GM23338 (cell line): ENCODE data around the gene SNX30. TPM values are rescaled to one million over a fixed set of nuclear protein-coding genes. Genes with fewer than 3 reads are reported as not detected.

ENCODE experiments used
- ATAC-seq: fragments of 200-7000 bp; cut with Tn5 transposase; 3 replicates; pipeline ENCODE4 v1.9.1; 2020
- DNase-seq: peaks from one replicate; pipeline ENCODE4 v3.0.0-alpha.2; 2015; ENCODE audit warnings: low spot score
- H2AFZ ChIP-seq: fragments of 200-600 bp; sonication (generic); 2 replicates; pipeline ENCODE4 v1.8.0; 2016; ENCODE audit warnings: antibody characterized with exemption, mild to moderate bottlenecking, moderate library complexity
- H3F3A ChIP-seq: fragments of 200-600 bp; sonication (generic); replicated peaks from 2 replicates; pipeline ENCODE4 v1.8.0; 2017; ENCODE audit warnings: antibody characterized with exemption, mixed run types, low read depth
- H3K27ac ChIP-seq: fragments of 200-600 bp; sonication (generic); 2 replicates; pipeline ENCODE4 v1.6.1; 2016; ENCODE audit warnings: low read depth
- H3K27me3 ChIP-seq: fragments of 200-600 bp; sonication (generic); 2 replicates; pipeline ENCODE4 v1.8.0; 2016; ENCODE audit warnings: mild to moderate bottlenecking, mixed run types, moderate library complexity; ENCODE audit not compliant: insufficient read depth
- H3K36me3 ChIP-seq: fragments of 200-600 bp; sonication (generic); 2 replicates; pipeline ENCODE4 v1.8.0; 2016; ENCODE audit warnings: mild to moderate bottlenecking; ENCODE audit not compliant: insufficient read depth
- H3K4me1 ChIP-seq: fragments of 200-600 bp; sonication (generic); 2 replicates; pipeline ENCODE4 v1.8.0; 2016; ENCODE audit warnings: mild to moderate bottlenecking, moderate library complexity; ENCODE audit not compliant: insufficient read depth
- H3K4me2 ChIP-seq: fragments of 200-600 bp; sonication (generic); 2 replicates; pipeline ENCODE4 v1.7.1; 2017; ENCODE audit warnings: mixed run types
- H3K4me3 ChIP-seq: fragments of 200-600 bp; sonication (generic); 2 replicates; pipeline ENCODE4 v1.6.1; 2016; ENCODE audit warnings: mixed run types
- H3K79me2 ChIP-seq: fragments of 200-600 bp; sonication (generic); replicated peaks from 2 replicates; pipeline ENCODE4 v1.8.0; 2017; ENCODE audit warnings: mild to moderate bottlenecking; ENCODE audit not compliant: insufficient read depth
- H3K9me2 ChIP-seq: fragments of 200-600 bp; sonication (generic); 2 replicates; pipeline ENCODE4 v1.8.0; 2017; ENCODE audit not compliant: insufficient read depth
- H4K20me1 ChIP-seq: fragments of 200-600 bp; sonication (generic); replicated peaks from 2 replicates; pipeline ENCODE4 v1.8.0; 2017; ENCODE audit warnings: mild to moderate bottlenecking; ENCODE audit not compliant: insufficient read depth
- H3K27ac Mint-ChIP-seq: 2 replicates; pipeline ENCODE4 v1.8.0; 2020; ENCODE audit warnings: inconsistent platforms, mild to moderate bottlenecking, moderate library complexity, mixed read lengths
- H3K27me3 Mint-ChIP-seq: 3 replicates; pipeline ENCODE4 v1.8.0; 2022; ENCODE audit warnings: low read depth, mild to moderate bottlenecking, moderate library complexity, mixed read lengths, inconsistent platforms; ENCODE audit not compliant: insufficient read depth, poor library complexity
- H3K36me3 Mint-ChIP-seq: 3 replicates; pipeline ENCODE4 v1.8.0; 2021; ENCODE audit warnings: low read depth, mild to moderate bottlenecking, inconsistent platforms, moderate library complexity, mixed read lengths
- H3K4me1 Mint-ChIP-seq: 3 replicates; pipeline ENCODE4 v1.8.0; 2020; ENCODE audit warnings: mild to moderate bottlenecking, inconsistent platforms, mixed read lengths
- H3K4me3 Mint-ChIP-seq: 3 replicates; pipeline ENCODE4 v1.8.0; 2021; ENCODE audit warnings: moderate library complexity, mild to moderate bottlenecking, inconsistent platforms, mixed read lengths
- H3K9me3 Mint-ChIP-seq: 3 replicates; pipeline ENCODE4 v1.8.0; 2020; ENCODE audit warnings: moderate library complexity, mild to moderate bottlenecking, inconsistent platforms, mixed read lengths
- EZH2phosphoT487 ChIP-seq: fragments of 200-600 bp; sonication (generic); IDR thresholded peaks from one replicate; pipeline ENCODE4 v1.8.1; 2018; ENCODE audit warnings: antibody characterized with exemption; ENCODE audit not compliant: unreplicated experiment
- JUNB ChIP-seq: IDR thresholded peaks from one replicate; pipeline ENCODE4 v1.6.1; 2016; ENCODE audit warnings: antibody characterized with exemption; ENCODE audit not compliant: unreplicated experiment
- NANOG ChIP-seq: IDR thresholded peaks from 2 replicates; pipeline ENCODE4 v1.6.1; 2016; ENCODE audit warnings: antibody characterized with exemption, borderline replicate concordance
- POLR2AphosphoS5 ChIP-seq: IDR thresholded peaks from 2 replicates; pipeline ENCODE4 v1.6.1; 2016; ENCODE audit warnings: antibody characterized with exemption, low read depth
- STAT1 ChIP-seq: IDR thresholded peaks from one replicate; pipeline ENCODE4 v1.6.1; 2016; ENCODE audit warnings: antibody characterized with exemption; ENCODE audit not compliant: unreplicated experiment
- ZNF331 ChIP-seq: fragments of 250-450 bp; sonication (Bioruptor Pico); IDR thresholded peaks from 2 replicates; pipeline ENCODE4 v1.5.0; 2020; ENCODE audit warnings: low read depth, mild to moderate bottlenecking, moderate library complexity
- polyA plus RNA-seq: library from polyadenylated mRNA; unstranded; fragments of >200 nt; fragmentation: Nextera tagmentation; extraction: Ambion mirVana; gene quantifications from 2 replicates; pipeline ENCODE4 v1.2.1, GENCODE V29; 2016
- total RNA-seq: library from RNA; depleted of rRNA; stranded (reverse); fragments of >200 nt; shearing (Covaris generic); gene quantifications from 2 replicates; pipeline ENCODE4 v1.2.3, GENCODE V29; 2014
- TF ChIP-seq, protein P1 (sequence below): fragments of 250-450 bp; sonication (Bioruptor Pico); IDR thresholded peaks from 2 replicates; pipeline ENCODE4 v1.5.0; 2020; ENCODE audit warnings: mild to moderate bottlenecking, moderate library complexity
- TF ChIP-seq, protein P2 (sequence below): IDR thresholded peaks from one replicate; pipeline ENCODE4 v1.6.1; 2018; ENCODE audit warnings: antibody characterized with exemption; ENCODE audit not compliant: unreplicated experiment

The SNX30 gene
- total and polyA plus RNA-seq, 2 experiments from 2014 or later: 2.1 to 17.8 TPM

DNA sequence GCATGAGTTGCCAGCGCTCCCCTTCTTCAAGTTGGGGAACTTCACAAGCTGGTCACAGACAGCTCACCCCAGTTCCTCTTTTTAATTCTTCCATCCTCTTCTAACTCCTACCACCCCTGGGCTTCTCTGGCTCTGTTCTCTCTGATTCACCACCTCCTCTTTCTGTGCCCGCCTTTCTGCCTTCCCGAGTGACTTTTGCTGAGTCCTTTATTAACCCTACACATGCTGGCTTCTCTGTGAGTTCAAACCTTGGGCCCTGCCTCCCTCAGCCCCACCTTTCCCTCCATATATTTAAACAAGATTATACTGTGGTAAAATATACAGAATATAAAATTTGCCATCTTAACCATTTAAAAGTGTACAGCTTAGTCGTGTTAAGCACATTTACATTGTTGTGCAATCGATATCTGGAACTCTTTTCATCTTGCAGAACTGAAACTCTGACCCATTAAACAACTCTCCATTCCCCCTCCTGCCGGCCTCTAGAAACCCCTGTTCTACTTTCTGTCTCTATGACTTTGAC is 108.1 kb downstream of the SNX30 start (continued):
- TF ChIP-seq NANOG (no peak), EZH2phosphoT487 (no peak), ZNF331 (CRISPR knock-in tag) (no peak), JUNB (no peak), POLR2AphosphoS5 (no peak), STAT1 (no peak)
- TF ChIP-seq, protein P1, sequence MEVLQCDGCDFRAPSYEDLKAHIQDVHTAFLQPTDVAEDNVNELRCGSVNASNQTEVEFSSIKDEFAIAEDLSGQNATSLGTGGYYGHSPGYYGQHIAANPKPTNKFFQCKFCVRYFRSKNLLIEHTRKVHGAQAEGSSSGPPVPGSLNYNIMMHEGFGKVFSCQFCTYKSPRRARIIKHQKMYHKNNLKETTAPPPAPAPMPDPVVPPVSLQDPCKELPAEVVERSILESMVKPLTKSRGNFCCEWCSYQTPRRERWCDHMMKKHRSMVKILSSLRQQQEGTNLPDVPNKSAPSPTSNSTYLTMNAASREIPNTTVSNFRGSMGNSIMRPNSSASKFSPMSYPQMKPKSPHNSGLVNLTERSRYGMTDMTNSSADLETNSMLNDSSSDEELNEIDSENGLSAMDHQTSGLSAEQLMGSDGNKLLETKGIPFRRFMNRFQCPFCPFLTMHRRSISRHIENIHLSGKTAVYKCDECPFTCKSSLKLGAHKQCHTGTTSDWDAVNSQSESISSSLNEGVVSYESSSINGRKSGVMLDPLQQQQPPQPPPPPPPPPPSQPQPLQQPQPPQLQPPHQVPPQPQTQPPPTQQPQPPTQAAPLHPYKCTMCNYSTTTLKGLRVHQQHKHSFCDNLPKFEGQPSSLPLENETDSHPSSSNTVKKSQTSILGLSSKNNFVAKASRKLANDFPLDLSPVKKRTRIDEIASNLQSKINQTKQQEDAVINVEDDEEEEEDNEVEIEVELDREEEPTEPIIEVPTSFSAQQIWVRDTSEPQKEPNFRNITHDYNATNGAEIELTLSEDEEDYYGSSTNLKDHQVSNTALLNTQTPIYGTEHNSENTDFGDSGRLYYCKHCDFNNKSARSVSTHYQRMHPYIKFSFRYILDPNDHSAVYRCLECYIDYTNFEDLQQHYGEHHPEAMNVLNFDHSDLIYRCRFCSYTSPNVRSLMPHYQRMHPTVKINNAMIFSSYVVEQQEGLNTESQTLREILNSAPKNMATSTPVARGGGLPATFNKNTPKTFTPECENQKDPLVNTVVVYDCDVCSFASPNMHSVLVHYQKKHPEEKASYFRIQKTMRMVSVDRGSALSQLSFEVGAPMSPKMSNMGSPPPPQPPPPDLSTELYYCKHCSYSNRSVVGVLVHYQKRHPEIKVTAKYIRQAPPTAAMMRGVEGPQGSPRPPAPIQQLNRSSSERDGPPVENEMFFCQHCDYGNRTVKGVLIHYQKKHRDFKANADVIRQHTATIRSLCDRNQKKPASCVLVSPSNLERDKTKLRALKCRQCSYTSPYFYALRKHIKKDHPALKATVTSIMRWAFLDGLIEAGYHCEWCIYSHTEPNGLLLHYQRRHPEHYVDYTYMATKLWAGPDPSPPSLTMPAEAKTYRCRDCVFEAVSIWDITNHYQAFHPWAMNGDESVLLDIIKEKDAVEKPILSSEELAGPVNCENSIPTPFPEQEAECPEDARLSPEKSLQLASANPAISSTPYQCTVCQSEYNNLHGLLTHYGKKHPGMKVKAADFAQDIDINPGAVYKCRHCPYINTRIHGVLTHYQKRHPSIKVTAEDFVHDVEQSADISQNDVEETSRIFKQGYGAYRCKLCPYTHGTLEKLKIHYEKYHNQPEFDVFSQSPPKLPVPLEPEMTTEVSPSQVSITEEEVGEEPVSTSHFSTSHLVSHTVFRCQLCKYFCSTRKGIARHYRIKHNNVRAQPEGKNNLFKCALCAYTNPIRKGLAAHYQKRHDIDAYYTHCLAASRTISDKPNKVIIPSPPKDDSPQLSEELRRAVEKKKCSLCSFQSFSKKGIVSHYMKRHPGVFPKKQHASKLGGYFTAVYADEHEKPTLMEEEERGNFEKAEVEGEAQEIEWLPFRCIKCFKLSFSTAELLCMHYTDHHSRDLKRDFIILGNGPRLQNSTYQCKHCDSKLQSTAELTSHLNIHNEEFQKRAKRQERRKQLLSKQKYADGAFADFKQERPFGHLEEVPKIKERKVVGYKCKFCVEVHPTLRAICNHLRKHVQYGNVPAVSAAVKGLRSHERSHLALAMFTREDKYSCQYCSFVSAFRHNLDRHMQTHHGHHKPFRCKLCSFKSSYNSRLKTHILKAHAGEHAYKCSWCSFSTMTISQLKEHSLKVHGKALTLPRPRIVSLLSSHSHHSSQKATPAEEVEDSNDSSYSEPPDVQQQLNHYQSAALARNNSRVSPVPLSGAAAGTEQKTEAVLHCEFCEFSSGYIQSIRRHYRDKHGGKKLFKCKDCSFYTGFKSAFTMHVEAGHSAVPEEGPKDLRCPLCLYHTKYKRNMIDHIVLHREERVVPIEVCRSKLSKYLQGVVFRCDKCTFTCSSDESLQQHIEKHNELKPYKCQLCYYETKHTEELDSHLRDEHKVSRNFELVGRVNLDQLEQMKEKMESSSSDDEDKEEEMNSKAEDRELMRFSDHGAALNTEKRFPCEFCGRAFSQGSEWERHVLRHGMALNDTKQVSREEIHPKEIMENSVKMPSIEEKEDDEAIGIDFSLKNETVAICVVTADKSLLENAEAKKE (CRISPR knock-in tag): no peak

DNA sequence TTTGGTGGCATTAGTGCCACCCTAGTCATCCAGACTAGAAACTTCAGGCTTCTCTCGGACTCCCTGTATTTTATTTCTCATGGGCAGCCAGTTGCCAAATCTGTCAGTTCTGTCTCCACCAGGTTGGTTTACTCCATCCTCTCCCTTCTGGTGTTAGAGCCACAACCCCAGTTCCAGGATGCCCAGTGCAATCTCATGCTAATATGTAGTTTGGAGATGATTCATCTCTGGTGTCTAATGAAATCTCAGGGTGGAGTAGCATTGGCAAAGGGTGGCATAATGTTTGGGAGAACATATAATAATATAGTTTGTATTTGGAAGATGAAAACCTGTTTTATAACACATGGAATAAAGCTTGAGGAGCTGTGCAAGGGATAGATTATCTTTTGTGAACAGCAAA is 109.9 kb downstream of the SNX30 start:
- Histone ChIP-seq H3K9me2 (no peaks in the 10 kb centered on the region), H3K36me3 (no peaks in the 10 kb centered on the region; the same call in 1 of the 2 replicates), H3F3A (no peaks in the 10 kb centered on the region), H3K27ac (no peak overlapping the region), H4K20me1 (no peaks in the 10 kb centered on the region), H3K27me3 (no peaks in the 10 kb centered on the region), H3K4me1 (no peaks in the 10 kb centered on the region), H3K4me3 (no peak overlapping the region), H3K4me2 (no peak overlapping the region), H3K79me2 (no peaks in the 10 kb centered on the region), H2AFZ (no peak overlapping the region)
- DNase-seq (no peak), ATAC-seq (no peak)
- TF ChIP-seq, protein P2, sequence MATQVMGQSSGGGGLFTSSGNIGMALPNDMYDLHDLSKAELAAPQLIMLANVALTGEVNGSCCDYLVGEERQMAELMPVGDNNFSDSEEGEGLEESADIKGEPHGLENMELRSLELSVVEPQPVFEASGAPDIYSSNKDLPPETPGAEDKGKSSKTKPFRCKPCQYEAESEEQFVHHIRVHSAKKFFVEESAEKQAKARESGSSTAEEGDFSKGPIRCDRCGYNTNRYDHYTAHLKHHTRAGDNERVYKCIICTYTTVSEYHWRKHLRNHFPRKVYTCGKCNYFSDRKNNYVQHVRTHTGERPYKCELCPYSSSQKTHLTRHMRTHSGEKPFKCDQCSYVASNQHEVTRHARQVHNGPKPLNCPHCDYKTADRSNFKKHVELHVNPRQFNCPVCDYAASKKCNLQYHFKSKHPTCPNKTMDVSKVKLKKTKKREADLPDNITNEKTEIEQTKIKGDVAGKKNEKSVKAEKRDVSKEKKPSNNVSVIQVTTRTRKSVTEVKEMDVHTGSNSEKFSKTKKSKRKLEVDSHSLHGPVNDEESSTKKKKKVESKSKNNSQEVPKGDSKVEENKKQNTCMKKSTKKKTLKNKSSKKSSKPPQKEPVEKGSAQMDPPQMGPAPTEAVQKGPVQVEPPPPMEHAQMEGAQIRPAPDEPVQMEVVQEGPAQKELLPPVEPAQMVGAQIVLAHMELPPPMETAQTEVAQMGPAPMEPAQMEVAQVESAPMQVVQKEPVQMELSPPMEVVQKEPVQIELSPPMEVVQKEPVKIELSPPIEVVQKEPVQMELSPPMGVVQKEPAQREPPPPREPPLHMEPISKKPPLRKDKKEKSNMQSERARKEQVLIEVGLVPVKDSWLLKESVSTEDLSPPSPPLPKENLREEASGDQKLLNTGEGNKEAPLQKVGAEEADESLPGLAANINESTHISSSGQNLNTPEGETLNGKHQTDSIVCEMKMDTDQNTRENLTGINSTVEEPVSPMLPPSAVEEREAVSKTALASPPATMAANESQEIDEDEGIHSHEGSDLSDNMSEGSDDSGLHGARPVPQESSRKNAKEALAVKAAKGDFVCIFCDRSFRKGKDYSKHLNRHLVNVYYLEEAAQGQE: no peak
- no peaks in the 10 kb centered on the region; the same call in 2 of the 3 replicates for H3K36me3 Mint-ChIP-seq
- H3K27ac Mint-ChIP-seq: no peak overlapping the region
- H3K9me3 Mint-ChIP-seq: 0 out of 3 replicates have a peak, but pooled peaks cover 3% of the 10 kb centered on the region
- peaks cover 12% of the 10 kb centered on the region for H3K27me3 Mint-ChIP-seq
- H3K4me1 Mint-ChIP-seq: 0 out of 3 replicates have a peak, but pooled peaks cover 3% of the 10 kb centered on the region
- no peak overlapping the region for H3K4me3 Mint-ChIP-seq
